ENCODE data around the gene PDGFC.

- TF ChIP-seq POLR2A (IDR thresholded peaks at IDR 0.05) = no peak
- TF ChIP-seq, protein P1, sequence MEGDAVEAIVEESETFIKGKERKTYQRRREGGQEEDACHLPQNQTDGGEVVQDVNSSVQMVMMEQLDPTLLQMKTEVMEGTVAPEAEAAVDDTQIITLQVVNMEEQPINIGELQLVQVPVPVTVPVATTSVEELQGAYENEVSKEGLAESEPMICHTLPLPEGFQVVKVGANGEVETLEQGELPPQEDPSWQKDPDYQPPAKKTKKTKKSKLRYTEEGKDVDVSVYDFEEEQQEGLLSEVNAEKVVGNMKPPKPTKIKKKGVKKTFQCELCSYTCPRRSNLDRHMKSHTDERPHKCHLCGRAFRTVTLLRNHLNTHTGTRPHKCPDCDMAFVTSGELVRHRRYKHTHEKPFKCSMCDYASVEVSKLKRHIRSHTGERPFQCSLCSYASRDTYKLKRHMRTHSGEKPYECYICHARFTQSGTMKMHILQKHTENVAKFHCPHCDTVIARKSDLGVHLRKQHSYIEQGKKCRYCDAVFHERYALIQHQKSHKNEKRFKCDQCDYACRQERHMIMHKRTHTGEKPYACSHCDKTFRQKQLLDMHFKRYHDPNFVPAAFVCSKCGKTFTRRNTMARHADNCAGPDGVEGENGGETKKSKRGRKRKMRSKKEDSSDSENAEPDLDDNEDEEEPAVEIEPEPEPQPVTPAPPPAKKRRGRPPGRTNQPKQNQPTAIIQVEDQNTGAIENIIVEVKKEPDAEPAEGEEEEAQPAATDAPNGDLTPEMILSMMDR (IDR thresholded peaks at IDR 0.05) = no peak
- TF ChIP-seq POLR2AphosphoS5 (IDR thresholded peaks at IDR 0.05) = no peak
- TF ChIP-seq EP300 (IDR thresholded peaks at IDR 0.05) = no peak
These were observed 168.5 kb downstream of the PDGFC start for GRCh38 chr4:156803056-156803455.
